ENCODE measurements around the gene ASCL1. TPM values are rescaled to one million over a fixed set of nuclear protein-coding genes. Genes with fewer than 3 reads are reported as not detected.

ASCL1 gene
- total RNA-seq, 4 donors from 2014 or later: not detected

GRCh38 chr12:102962532-102962931 lies 5.1 kb downstream of the ASCL1 start:
- H3K27me3 ChIP-seq: peaks cover 0 to 50% of the 10 kb centered on the region in 2 donors
- H3K27ac ChIP-seq: no peak overlapping the region
- peaks cover 0 to 15% (median 4%) of the 10 kb centered on the region in 4 donors for H3K4me1 ChIP-seq
- no peak for DNase-seq
- H3K9me3 ChIP-seq: peaks cover 0 to 8% (median 0%) of the 10 kb centered on the region in 4 donors
- no peak for TF ChIP-seq POLR2A (IDR thresholded peaks at IDR 0.05)
- TF ChIP-seq CTCF (IDR thresholded peaks at IDR 0.05): no peak
- H3K4me3 ChIP-seq: no peak overlapping the region
- H3K36me3 ChIP-seq: no peaks in the 10 kb centered on the region

GRCh38 chr12:102962986-102963385 lies 5.5 kb downstream of the ASCL1 start:
- peaks cover 0 to 47% of the 10 kb centered on the region in 2 donors for H3K27me3 ChIP-seq

GRCh38 chr12:102963796-102964195 lies 6.3 kb downstream of the ASCL1 start:
- H3K4me3 ChIP-seq: no peak overlapping the region

More at GRCh38 chr12:102962986-102963385, 5.5 kb downstream of the ASCL1 start:
- no peak overlapping the region for H3K4me3 ChIP-seq
- DNase-seq: no peak
- H3K36me3 ChIP-seq: no peaks in the 10 kb centered on the region
- peaks cover 0 to 8% (median 0%) of the 10 kb centered on the region in 4 donors for H3K9me3 ChIP-seq
- TF ChIP-seq POLR2A (IDR thresholded peaks at IDR 0.05) (no peak), CTCF (IDR thresholded peaks at IDR 0.05) (no peak)
- peaks cover 0 to 10% (median 4%) of the 10 kb centered on the region in 4 donors for H3K4me1 ChIP-seq
- H3K27ac ChIP-seq: no peak overlapping the region

GRCh38 chr12:102964872-102965271 lies 7.4 kb downstream of the ASCL1 start:
- DNase-seq: peak in 1 of 3 donors; percentile 57
- Histone ChIP-seq H3K4me3 (no peak overlapping the region), H3K9me3 (peaks cover 0 to 8% (median 0%) of the 10 kb centered on the region in 4 donors), H3K27me3 (peaks cover 0 to 32% of the 10 kb centered on the region in 2 donors), H3K36me3 (no peaks in the 10 kb centered on the region), H3K4me1 (no peaks in the 10 kb centered on the region), H3K27ac (no peak overlapping the region)
- TF ChIP-seq POLR2A (IDR thresholded peaks at IDR 0.05): no peak
- TF ChIP-seq CTCF (IDR thresholded peaks at IDR 0.05): no peak

More at GRCh38 chr12:102963796-102964195, 6.3 kb downstream of the ASCL1 start:
- TF ChIP-seq CTCF (IDR thresholded peaks at IDR 0.05) (no peak), POLR2A (IDR thresholded peaks at IDR 0.05) (no peak)
- peaks cover 0 to 8% (median 0%) of the 10 kb centered on the region in 4 donors for H3K9me3 ChIP-seq
- H3K36me3 ChIP-seq: no peaks in the 10 kb centered on the region
- no peak overlapping the region for H3K27ac ChIP-seq
- peaks cover 0 to 2% (median 0%) of the 10 kb centered on the region in 4 donors for H3K4me1 ChIP-seq
- DNase-seq: no peak
- H3K27me3 ChIP-seq: peaks cover 0 to 40% of the 10 kb centered on the region in 2 donors

GRCh38 chr12:102965281-102966155 lies 8.0 kb downstream of the ASCL1 start:
- H3K4me3 ChIP-seq: no peak overlapping the region
- no peak for TF ChIP-seq POLR2A (IDR thresholded peaks at IDR 0.05)
- TF ChIP-seq CTCF (IDR thresholded peaks at IDR 0.05): no peak
- H3K36me3 ChIP-seq: no peaks in the 10 kb centered on the region
- no peak overlapping the region for H3K27ac ChIP-seq
- no peak for DNase-seq
- no peaks in the 10 kb centered on the region for H3K4me1 ChIP-seq
- peaks cover 0 to 32% of the 10 kb centered on the region in 2 donors for H3K27me3 ChIP-seq
- H3K9me3 ChIP-seq: peaks cover 0 to 8% (median 0%) of the 10 kb centered on the region in 4 donors

Measured in Peyer's patch (tissue), 4 donors.